Calu3 (cell line): Measurements from ENCODE around the gene RMRP. TPM values are rescaled to one million over a fixed set of nuclear protein-coding genes. Genes with fewer than 3 reads are reported as not detected.

Experiments
- BruUV-seq: library from RNA; stranded (reverse); fragments of 400-500 nt; replicated peaks from 2 replicates; lab custom pipeline; 2021; lab: Mats Ljungman, UMichigan
- CTCF ChIA-PET: fragments of 300-600 bp; sonication (Branson Sonifier 250); formaldehyde crosslinking; loops from one replicate; lab custom pipeline; 2022; ENCODE audit warnings: antibody characterized with exemption; lab: Charles Lee
- DNase-seq: peaks from one replicate; pipeline ENCODE4 v3.0.0; 2022
- H3K27ac Mint-ChIP-seq: one replicate; pipeline ENCODE4 v1.8.0; 2022; ENCODE audit warnings: mixed read lengths; ENCODE audit not compliant: unreplicated experiment
- H3K27me3 Mint-ChIP-seq: one replicate; pipeline ENCODE4 v1.8.0; 2022; ENCODE audit warnings: mixed read lengths; ENCODE audit not compliant: unreplicated experiment
- H3K36me3 Mint-ChIP-seq: one replicate; pipeline ENCODE4 v1.8.0; 2022; ENCODE audit warnings: mild to moderate bottlenecking, moderate library complexity, mixed read lengths; ENCODE audit not compliant: insufficient read depth, unreplicated experiment
- H3K4me1 Mint-ChIP-seq: one replicate; pipeline ENCODE4 v1.8.0; 2022; ENCODE audit warnings: mild to moderate bottlenecking, low read depth, mixed read lengths; ENCODE audit not compliant: unreplicated experiment
- H3K4me3 Mint-ChIP-seq: one replicate; pipeline ENCODE4 v1.8.0; 2022; ENCODE audit warnings: mild to moderate bottlenecking, low read depth, moderate library complexity, mixed read lengths; ENCODE audit not compliant: unreplicated experiment
- H3K9me3 Mint-ChIP-seq: one replicate; pipeline ENCODE4 v1.8.0; 2022; ENCODE audit warnings: low read depth, mixed read lengths; ENCODE audit not compliant: unreplicated experiment
- intact Hi-C: fragments of 100-400 bp; cut with micrococcal nuclease; formaldehyde crosslinking; loops from one replicate; pipeline ENCODE4 v1.10.0; 2022; ENCODE audit not compliant: unreplicated experiment
- total RNA-seq: library from RNA; stranded (reverse); gene quantifications from 2 replicates; pipeline ENCODE4 v1.2.3, GENCODE V29; 2022
- TF ChIP-seq, protein P1 (sequence below): fragments of 200-600 bp; IDR thresholded peaks from one replicate; pipeline ENCODE4 v1.8.0; 2022; ENCODE audit warnings: antibody characterized with exemption; ENCODE audit not compliant: unreplicated experiment

RMRP gene
- total RNA-seq, 1 experiment from 2014 or later = 8,471 TPM

DNA sequence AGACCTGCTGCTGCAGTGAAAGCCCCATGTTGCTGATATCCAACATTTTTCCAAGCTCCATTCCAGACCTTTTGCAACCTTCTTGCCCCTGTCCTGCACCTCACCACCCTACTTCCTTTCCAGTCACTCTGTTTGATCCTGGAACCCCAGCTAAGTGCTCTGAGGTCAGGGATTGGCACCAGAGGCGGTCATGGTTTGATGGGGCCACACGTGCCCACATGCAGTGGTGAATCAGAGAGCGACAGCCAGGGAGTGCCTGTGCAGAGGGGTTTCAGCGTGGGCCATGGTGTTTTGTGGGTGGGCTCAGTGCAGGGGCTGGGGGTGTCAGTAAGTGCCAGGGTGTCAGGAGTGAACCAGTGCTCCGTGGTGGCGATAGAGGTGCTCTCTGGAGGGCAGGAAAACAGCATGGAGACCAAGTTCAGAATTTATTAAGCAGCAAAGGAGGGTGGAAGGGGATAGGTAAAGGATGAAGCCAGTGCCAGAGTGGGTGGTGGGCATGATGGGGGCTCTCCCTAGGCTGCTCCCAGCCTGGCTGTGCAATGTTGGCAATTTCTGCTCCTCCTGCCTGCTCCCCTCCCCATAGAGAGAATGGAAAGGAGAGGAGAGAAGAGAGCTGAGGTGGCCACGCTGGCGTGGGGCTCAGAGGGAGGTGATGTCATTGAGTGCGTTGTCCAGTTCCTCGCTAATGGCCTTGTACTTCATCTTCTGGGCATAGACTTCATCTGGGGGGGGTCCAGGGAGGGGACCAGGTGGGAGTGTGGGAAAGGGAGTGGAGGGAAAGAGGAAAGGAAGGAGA is 24.9 kb upstream of the RMRP start:
- DNase-seq = no peak
- BruUV-seq = no TSS peak
- TF ChIP-seq, protein P1, sequence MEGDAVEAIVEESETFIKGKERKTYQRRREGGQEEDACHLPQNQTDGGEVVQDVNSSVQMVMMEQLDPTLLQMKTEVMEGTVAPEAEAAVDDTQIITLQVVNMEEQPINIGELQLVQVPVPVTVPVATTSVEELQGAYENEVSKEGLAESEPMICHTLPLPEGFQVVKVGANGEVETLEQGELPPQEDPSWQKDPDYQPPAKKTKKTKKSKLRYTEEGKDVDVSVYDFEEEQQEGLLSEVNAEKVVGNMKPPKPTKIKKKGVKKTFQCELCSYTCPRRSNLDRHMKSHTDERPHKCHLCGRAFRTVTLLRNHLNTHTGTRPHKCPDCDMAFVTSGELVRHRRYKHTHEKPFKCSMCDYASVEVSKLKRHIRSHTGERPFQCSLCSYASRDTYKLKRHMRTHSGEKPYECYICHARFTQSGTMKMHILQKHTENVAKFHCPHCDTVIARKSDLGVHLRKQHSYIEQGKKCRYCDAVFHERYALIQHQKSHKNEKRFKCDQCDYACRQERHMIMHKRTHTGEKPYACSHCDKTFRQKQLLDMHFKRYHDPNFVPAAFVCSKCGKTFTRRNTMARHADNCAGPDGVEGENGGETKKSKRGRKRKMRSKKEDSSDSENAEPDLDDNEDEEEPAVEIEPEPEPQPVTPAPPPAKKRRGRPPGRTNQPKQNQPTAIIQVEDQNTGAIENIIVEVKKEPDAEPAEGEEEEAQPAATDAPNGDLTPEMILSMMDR = no peak
- intact Hi-C loops = no loop called here
- Mint-ChIP-seq H3K27me3 (no peaks in the 10 kb centered on the region), H3K9me3 (no peaks in the 10 kb centered on the region), H3K36me3 (peaks cover 29% of the 10 kb centered on the region), H3K4me3 (no peak overlapping the region), H3K27ac (peak overlapping the region; percentile 36), H3K4me1 (peaks cover 15% of the 10 kb centered on the region)
- CTCF ChIA-PET = no interaction called here

GRCh38 chr9:35682051-35682450 is 24.2 kb upstream of the RMRP start:
- no peaks in the 10 kb centered on the region for H3K9me3 Mint-ChIP-seq
- H3K4me3 Mint-ChIP-seq = no peak overlapping the region
- TF ChIP-seq, protein P1 = no peak
- DNase-seq = no peak
- peaks cover 25% of the 10 kb centered on the region for H3K36me3 Mint-ChIP-seq
- BruUV-seq = no TSS peak
- no peaks in the 10 kb centered on the region for H3K27me3 Mint-ChIP-seq
- peaks cover 8% of the 10 kb centered on the region for H3K4me1 Mint-ChIP-seq
- intact Hi-C loops = no loop called here
- peak overlapping the region; percentile 36 for H3K27ac Mint-ChIP-seq
- CTCF ChIA-PET = no interaction called here

DNA sequence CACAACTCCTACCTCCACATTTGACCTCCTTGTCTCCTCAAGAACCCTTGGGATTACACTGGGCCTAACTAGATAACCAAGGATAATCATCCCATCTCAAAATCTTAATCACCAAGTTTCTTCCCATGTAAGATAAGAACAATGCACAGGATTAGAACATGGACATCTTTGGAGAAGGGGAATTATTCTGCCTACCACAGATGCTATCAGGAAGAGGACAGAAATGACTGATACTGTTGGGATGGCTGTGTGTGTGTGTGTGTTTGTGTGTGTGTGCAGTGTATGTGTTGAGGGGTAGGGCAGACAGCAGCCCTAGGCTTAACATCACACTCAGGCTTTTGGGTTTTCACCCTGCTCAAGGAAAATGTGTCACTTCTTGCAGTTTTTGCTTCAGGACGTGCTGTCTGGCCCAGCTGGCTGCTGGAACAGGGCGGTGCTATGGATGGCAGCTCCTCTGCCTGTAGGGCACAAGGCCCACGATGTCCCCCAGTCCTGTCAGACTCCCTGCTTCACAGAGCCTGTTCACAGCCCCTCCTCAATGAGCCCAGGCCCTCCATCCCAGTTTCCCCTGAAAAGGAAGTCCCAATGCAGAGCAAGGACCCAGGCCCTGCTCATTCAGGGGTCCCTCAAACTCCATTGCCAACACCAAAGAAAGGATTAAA is 23.7 kb upstream of the RMRP start:
- intact Hi-C loops = no loop called here
- DNase-seq = no peak
- TF ChIP-seq, protein P1 = no peak
- H3K27me3 Mint-ChIP-seq = no peaks in the 10 kb centered on the region
- BruUV-seq = no TSS peak
- no peak overlapping the region for H3K4me3 Mint-ChIP-seq
- H3K4me1 Mint-ChIP-seq = peaks cover 8% of the 10 kb centered on the region
- CTCF ChIA-PET = interaction anchor here (1.1 kb wide), 1 partner anchor 15 kb away, joined by 4 read pairs; no protein-coding TSS in a partner anchor
- no peaks in the 10 kb centered on the region for H3K9me3 Mint-ChIP-seq
- peaks cover 25% of the 10 kb centered on the region for H3K36me3 Mint-ChIP-seq
- H3K27ac Mint-ChIP-seq = no peak overlapping the region

DNA sequence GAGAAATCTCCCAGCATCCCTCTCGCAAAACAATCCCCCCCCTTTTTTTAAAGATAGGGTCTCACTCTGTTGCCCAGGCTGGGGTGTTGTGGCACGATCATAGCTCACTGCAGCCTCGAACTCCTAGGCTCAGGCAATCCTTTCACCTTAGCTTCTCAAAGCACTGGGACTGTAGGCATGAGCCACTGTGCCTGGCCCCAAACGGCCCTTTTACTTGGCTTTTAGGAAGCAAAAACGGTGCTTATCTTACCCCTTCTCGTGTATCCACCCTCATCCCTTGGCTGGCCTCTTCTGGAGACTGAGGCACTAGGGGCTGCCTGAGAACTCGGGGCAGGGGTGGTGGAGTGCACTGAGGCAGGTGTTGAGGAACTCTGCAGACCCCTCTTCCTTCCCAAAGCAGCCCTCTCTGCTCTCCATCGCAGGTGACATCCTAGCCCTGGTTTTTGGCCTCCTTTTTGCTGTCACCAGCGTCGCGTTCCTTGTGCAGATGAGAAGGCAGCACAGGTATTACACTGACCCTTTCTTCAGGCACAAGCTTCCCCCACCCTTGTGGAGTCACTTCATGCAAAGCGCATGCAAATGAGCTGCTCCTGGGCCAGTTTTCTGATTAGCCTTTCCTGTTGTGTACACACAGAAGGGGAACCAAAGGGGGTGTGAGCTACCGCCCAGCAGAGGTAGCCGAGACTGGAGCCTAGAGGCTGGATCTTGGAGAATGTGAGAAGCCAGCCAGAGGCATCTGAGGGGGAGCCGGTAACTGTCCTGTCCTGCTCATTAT is 22.7 kb upstream of the RMRP start:
- CTCF ChIA-PET = interaction anchor here (1.1 kb wide), 1 partner anchor 16 kb away, joined by 4 read pairs; no protein-coding TSS in a partner anchor
- Mint-ChIP-seq H3K36me3 (peaks cover 22% of the 10 kb centered on the region), H3K27ac (no peak overlapping the region), H3K9me3 (no peaks in the 10 kb centered on the region), H3K27me3 (no peaks in the 10 kb centered on the region), H3K4me1 (peaks cover 8% of the 10 kb centered on the region), H3K4me3 (no peak overlapping the region)
- BruUV-seq = no TSS peak
- intact Hi-C loops = no loop called here
- TF ChIP-seq, protein P1 = no peak
- DNase-seq = no peak
